ENCODE data around the gene ZNF8. TPM values are rescaled to one million over a fixed set of nuclear protein-coding genes. Genes with fewer than 3 reads are reported as not detected.
"Not testable (repeated sequence)": the region's sequence is repeated elsewhere in the genome, so short reads cannot be mapped to it uniquely, and the experiment has no call there.

Gene ZNF8
- 8.6 TPM for total RNA-seq

- peak; percentile 98 for DNase-seq (ENCODE audit: low spot score)
These were observed at the start of gene ZNF8 for GRCh38 chr19:58278541-58279041. Gene ZNF8 (plus strand): TSS chr19:58278955. CDS start chr19:58279082, 127 bp downstream.

GRCh38 chr19:58229255-58229639 lies 49.5 kb upstream of the ZNF8 start:
- no peak for DNase-seq (ENCODE audit: low spot score)

GRCh38 chr19:58237324-58237723 lies 41.4 kb upstream of the ZNF8 start:
- DNase-seq (ENCODE audit: low spot score) = no peak

GRCh38 chr19:58243351-58243750 lies 35.4 kb upstream of the ZNF8 start:
- DNase-seq (ENCODE audit: low spot score) = no peak

- no peak for DNase-seq (ENCODE audit: low spot score)
These were observed 29.9 kb upstream of the ZNF8 start for GRCh38 chr19:58248886-58249285.

- no peak for DNase-seq (ENCODE audit: low spot score)
These were observed 26.6 kb upstream of the ZNF8 start for GRCh38 chr19:58252102-58252685.

- not testable (repeated sequence) for DNase-seq (ENCODE audit: low spot score)
These were observed 20.5 kb upstream of the ZNF8 start for GRCh38 chr19:58258259-58258658.

GRCh38 chr19:58261600-58261967 lies 17.2 kb upstream of the ZNF8 start:
- no peak for DNase-seq (ENCODE audit: low spot score)

- DNase-seq (ENCODE audit: low spot score) = no peak
These were observed 16.5 kb upstream of the ZNF8 start for GRCh38 chr19:58261968-58262921.

- no peak for DNase-seq (ENCODE audit: low spot score)
These were observed 15.8 kb upstream of the ZNF8 start for GRCh38 chr19:58262922-58263296.

GRCh38 chr19:58265100-58265499 lies 13.7 kb upstream of the ZNF8 start:
- DNase-seq (ENCODE audit: low spot score) = no peak

- DNase-seq (ENCODE audit: low spot score) = no peak
These were observed 10.4 kb upstream of the ZNF8 start for GRCh38 chr19:58268344-58268743.

GRCh38 chr19:58274771-58275201 lies 4.0 kb upstream of the ZNF8 start:
- DNase-seq (ENCODE audit: low spot score) = no peak

GRCh38 chr19:58275564-58275963 lies 3.2 kb upstream of the ZNF8 start:
- DNase-seq (ENCODE audit: low spot score) = no peak

- no peak for DNase-seq (ENCODE audit: low spot score)
These were observed 1.6 kb upstream of the ZNF8 start for GRCh38 chr19:58277197-58277596.

GRCh38 chr19:58277748-58278540 lies 811 bp upstream of the ZNF8 start:
- no peak for DNase-seq (ENCODE audit: low spot score)

GRCh38 chr19:58279042-58279924 lies 528 bp downstream of the ZNF8 start:
- DNase-seq (ENCODE audit: low spot score) = peak; percentile 80

- DNase-seq (ENCODE audit: low spot score) = no peak
These were observed 1.2 kb downstream of the ZNF8 start for GRCh38 chr19:58279925-58280316.

- no peak for DNase-seq (ENCODE audit: low spot score)
These were observed 5.4 kb downstream of the ZNF8 start for GRCh38 chr19:58284199-58284598.

- DNase-seq (ENCODE audit: low spot score) = no peak
These were observed 13.2 kb downstream of the ZNF8 start for GRCh38 chr19:58291943-58292342.

GRCh38 chr19:58294743-58295374 lies 16.1 kb downstream of the ZNF8 start:
- no peak for DNase-seq (ENCODE audit: low spot score)

All from ureter (tissue), 1 donor.